ENCODE results near the gene NDUFB1.
A peak's percentile ranks its signal among the peaks of the same experiment; 100 is the strongest.

Gene NDUFB1

DNA sequence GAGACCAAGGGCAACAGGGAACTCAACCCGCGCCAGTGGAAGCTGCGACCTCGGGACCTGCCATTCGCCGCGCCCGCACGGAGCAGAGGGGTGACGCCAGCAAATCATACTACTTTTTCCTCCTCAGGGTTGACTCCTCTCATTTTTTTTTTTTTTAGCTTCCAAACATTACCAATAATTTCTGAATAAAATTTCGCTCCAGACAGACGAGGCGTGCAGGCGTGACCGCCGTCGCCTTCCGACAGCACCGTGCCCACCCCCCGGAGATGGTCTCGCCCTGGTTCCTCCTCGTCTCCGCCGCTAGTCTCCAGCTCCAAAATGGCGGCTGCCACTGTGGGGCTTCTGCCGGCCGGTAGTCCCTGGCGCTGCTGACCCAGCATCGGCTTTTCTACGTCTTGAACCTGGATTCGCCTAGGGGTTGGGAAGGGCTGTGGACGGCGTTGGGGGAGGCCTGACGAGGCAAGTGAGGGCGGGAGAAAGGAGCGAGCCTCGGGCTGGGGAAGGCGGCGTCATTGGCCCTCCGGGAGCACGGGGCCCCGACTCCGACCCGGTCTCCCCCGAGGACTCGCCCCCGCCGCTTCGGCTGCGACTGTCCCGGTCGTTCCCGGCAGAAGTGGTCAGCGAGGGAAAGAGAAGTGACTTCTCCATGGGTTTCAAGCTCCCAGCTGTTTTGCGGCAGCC is at the start of gene NDUFB1, which contains the start of gene CPSF2:
NDUFB1 (minus strand) TSS at position 37 of the 681 bp plus-strand sequence. CDS start 4,069 bp downstream, outside the sequence.
CPSF2 (plus strand) TSS at position 300 of the 681 bp plus-strand sequence. CDS start 9,016 bp downstream, outside the sequence.
- TF ChIP-seq FOXA1 (IDR thresholded peaks at IDR 0.05) (no peak), HDGF (IDR thresholded peaks at IDR 0.05; ENCODE audit: borderline replicate concordance) (no peak), ARNT (IDR thresholded peaks at IDR 0.05) (no peak), FOXM1 (IDR thresholded peaks at IDR 0.05; ENCODE audit: borderline replicate concordance) (no peak), NFRKB (IDR thresholded peaks at IDR 0.05) (peak; percentile 92), CTBP1 (IDR thresholded peaks at IDR 0.05; ENCODE audit: borderline replicate concordance) (no peak), SP1 (IDR thresholded peaks at IDR 0.05) (no peak), BHLHE40 (IDR thresholded peaks at IDR 0.05; ENCODE audit: borderline replicate concordance) (peak; percentile 92), LEF1 (IDR thresholded peaks at IDR 0.05; ENCODE audit: borderline replicate concordance) (no peak), L3MBTL2 (conservative IDR thresholded peaks at IDR 0.05) (no peak; the same call in 1 of the 2 replicates), ZNF384 (IDR thresholded peaks at IDR 0.05) (no peak), FOXK2 (IDR thresholded peaks at IDR 0.05) (no peak), TARDBP (IDR thresholded peaks at IDR 0.05) (no peak), ELF4 (IDR thresholded peaks at IDR 0.05) (peak; percentile 58), SUZ12 (IDR thresholded peaks at IDR 0.05) (no peak)
- TF ChIP-seq, protein P1, sequence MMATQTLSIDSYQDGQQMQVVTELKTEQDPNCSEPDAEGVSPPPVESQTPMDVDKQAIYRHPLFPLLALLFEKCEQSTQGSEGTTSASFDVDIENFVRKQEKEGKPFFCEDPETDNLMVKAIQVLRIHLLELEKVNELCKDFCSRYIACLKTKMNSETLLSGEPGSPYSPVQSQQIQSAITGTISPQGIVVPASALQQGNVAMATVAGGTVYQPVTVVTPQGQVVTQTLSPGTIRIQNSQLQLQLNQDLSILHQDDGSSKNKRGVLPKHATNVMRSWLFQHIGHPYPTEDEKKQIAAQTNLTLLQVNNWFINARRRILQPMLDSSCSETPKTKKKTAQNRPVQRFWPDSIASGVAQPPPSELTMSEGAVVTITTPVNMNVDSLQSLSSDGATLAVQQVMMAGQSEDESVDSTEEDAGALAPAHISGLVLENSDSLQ (IDR thresholded peaks at IDR 0.05): no peak
- peak; percentile 90 for DNase-seq (ENCODE audit: extremely low spot score)
- POLR2A ChIA-PET: interaction anchor here (0.5 to 6.6 kb wide), 15 partner anchors 10 to 613 kb away, joined by 3 to 77 read pairs (median 4); partner anchors contain the start of genes ATXN3 and TRIP11
- CTCF ChIA-PET: interaction anchor here (1.0 to 3.8 kb wide), 2 partner anchors 15 to 411 kb away, joined by 4 to 31 read pairs; partner anchors contain the start of gene ATXN3

DNA sequence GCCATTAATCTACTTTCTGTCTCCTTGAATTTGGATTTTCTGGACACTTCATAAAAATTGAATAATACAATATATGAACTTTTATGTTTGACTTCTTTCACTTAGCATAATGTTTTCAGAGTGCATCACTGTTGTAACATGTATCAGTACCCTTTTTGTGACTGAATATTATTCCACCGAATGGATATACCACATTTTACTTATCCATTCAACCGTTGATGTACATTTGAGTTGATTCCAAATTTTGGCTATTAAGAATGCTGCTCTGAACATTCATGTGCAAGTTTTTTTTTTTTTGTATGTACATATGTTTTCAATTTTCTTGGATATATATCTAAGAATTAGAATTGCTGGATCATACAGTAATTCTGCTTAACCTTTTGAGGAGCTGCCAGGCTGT is 43.5 kb upstream of the NDUFB1 start:
- no peak for TF ChIP-seq L3MBTL2 (conservative IDR thresholded peaks at IDR 0.05)
- no peak for TF ChIP-seq FOXA1 (IDR thresholded peaks at IDR 0.05)
- no peak for TF ChIP-seq BHLHE40 (IDR thresholded peaks at IDR 0.05; ENCODE audit: borderline replicate concordance)
- no peak for TF ChIP-seq ELF4 (IDR thresholded peaks at IDR 0.05)
- TF ChIP-seq ARNT (IDR thresholded peaks at IDR 0.05): no peak
- TF ChIP-seq LEF1 (IDR thresholded peaks at IDR 0.05; ENCODE audit: borderline replicate concordance): no peak
- no peak for TF ChIP-seq FOXM1 (IDR thresholded peaks at IDR 0.05; ENCODE audit: borderline replicate concordance)
- no peak for TF ChIP-seq ZNF384 (IDR thresholded peaks at IDR 0.05)
- TF ChIP-seq CTBP1 (IDR thresholded peaks at IDR 0.05; ENCODE audit: borderline replicate concordance): no peak
- TF ChIP-seq SP1 (IDR thresholded peaks at IDR 0.05): no peak
- TF ChIP-seq HDGF (IDR thresholded peaks at IDR 0.05; ENCODE audit: borderline replicate concordance): no peak
- no peak for TF ChIP-seq TARDBP (IDR thresholded peaks at IDR 0.05)
- TF ChIP-seq SUZ12 (IDR thresholded peaks at IDR 0.05): no peak
- POLR2A ChIA-PET: no interaction called here
- no peak for DNase-seq (ENCODE audit: extremely low spot score)
- CTCF ChIA-PET: no interaction called here

DNA sequence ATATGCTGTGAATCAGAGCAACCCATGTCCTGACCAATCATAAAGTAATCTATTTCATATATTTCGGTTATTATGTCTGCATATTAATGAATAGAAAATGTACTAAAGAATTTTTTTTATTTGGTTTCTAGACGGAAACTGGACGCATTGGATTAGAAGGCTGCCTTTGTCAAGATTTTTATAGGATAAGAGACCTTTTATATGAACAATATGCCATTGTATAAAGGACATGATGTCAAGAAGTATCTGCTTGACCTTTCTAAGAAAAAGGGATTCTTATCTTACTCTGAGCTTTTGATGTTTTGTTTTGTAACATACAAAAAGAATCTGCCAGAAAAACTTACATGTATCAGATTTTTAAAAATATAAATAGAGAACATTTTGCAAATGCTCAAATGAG is 40.0 kb upstream of the NDUFB1 start:
- POLR2A ChIA-PET: no interaction called here
- DNase-seq (ENCODE audit: extremely low spot score): no peak
- TF ChIP-seq SUZ12 (IDR thresholded peaks at IDR 0.05): no peak
- TF ChIP-seq, protein P1 (IDR thresholded peaks at IDR 0.05): no peak
- TF ChIP-seq FOXM1 (IDR thresholded peaks at IDR 0.05; ENCODE audit: borderline replicate concordance): no peak
- no peak for TF ChIP-seq NFRKB (IDR thresholded peaks at IDR 0.05)
- no peak for TF ChIP-seq BHLHE40 (IDR thresholded peaks at IDR 0.05; ENCODE audit: borderline replicate concordance)
- no peak for TF ChIP-seq ELF4 (IDR thresholded peaks at IDR 0.05)
- no peak for TF ChIP-seq LEF1 (IDR thresholded peaks at IDR 0.05; ENCODE audit: borderline replicate concordance)
- TF ChIP-seq FOXK2 (IDR thresholded peaks at IDR 0.05): no peak
- CTCF ChIA-PET: no interaction called here

DNA sequence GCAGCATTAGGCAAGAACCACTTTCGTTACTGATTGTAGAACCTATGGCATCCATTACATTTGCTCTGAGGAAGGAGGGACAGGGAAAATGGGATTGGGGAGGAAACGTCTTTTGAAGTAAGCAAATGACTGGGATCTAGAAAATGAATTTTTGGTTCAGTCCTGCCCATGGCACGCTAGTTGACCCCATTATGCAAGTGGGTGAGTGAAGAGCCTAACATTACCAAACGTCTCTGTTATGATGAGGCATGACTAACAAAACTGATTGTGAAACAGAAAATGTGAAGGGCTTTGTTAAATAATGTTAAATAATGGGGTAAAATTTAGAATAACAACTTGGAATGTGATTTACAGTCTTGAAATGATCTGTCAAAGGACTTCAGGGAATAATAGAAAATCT is 39.1 kb upstream of the NDUFB1 start:
- DNase-seq (ENCODE audit: extremely low spot score): no peak
- ChIA-PET POLR2A (no interaction called here), CTCF (no interaction called here)
- TF ChIP-seq FOXM1 (IDR thresholded peaks at IDR 0.05; ENCODE audit: borderline replicate concordance) (no peak), FOXA1 (IDR thresholded peaks at IDR 0.05) (no peak), LEF1 (IDR thresholded peaks at IDR 0.05; ENCODE audit: borderline replicate concordance) (no peak), TARDBP (IDR thresholded peaks at IDR 0.05) (no peak), BHLHE40 (IDR thresholded peaks at IDR 0.05; ENCODE audit: borderline replicate concordance) (no peak), FOXK2 (IDR thresholded peaks at IDR 0.05) (no peak), ELF4 (IDR thresholded peaks at IDR 0.05) (no peak), HDGF (IDR thresholded peaks at IDR 0.05; ENCODE audit: borderline replicate concordance) (no peak), NFRKB (IDR thresholded peaks at IDR 0.05) (no peak), CTBP1 (IDR thresholded peaks at IDR 0.05; ENCODE audit: borderline replicate concordance) (no peak), SP1 (IDR thresholded peaks at IDR 0.05) (no peak), L3MBTL2 (conservative IDR thresholded peaks at IDR 0.05) (no peak)

DNA sequence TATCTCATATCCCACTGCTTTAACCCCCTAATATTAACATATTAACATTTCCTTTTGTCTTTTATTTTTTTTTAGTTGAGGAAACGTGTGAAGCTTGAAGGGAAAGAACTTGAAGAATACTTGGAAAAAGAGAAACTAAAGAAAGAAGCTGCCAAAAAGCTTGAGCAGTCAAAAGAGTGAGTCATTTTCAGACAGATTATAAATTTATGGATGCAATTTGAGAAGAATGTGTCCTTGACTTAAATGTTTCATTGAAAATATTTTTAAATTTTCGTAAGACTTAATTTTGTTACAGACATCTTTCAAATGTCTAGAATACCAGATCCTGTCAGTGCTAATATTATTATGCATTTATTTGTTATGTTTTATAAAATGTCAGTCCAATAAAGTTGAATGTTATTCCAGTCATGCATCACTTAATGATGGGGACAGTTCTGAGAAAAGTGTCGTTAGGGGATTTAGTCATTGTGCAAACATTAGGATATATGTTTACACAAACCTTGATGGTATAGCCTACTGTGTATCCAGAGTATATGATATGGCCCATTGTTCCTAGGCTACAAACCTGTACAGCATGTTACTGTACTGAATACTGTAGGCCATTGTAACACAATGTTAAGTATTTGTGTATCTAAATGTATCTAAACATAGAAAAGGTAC is 32.9 kb upstream of the NDUFB1 start:
- no peak for DNase-seq (ENCODE audit: extremely low spot score)
- TF ChIP-seq FOXK2 (IDR thresholded peaks at IDR 0.05) (no peak), L3MBTL2 (conservative IDR thresholded peaks at IDR 0.05) (no peak)
- TF ChIP-seq, protein P1 (IDR thresholded peaks at IDR 0.05): no peak
- POLR2A ChIA-PET: interaction anchor here (1.1 kb wide), 1 partner anchor 18 kb away, joined by 3 read pairs; no protein-coding TSS in a partner anchor
- CTCF ChIA-PET: no interaction called here

Data from HEK293T (cell line).